Mesendoderm (in vitro differentiated cells): Measurements from ENCODE around the gene TRA2B.

Experiments used
- DNase-seq: peaks from one replicate; pipeline ENCODE4 v3.0.0; 2013
- H2AK5ac ChIP-seq: 2 replicates; pipeline ENCODE4 v1.6.1; 2013; ENCODE audit warnings: low read length, inconsistent platforms
- H2BK120ac ChIP-seq: 2 replicates; pipeline ENCODE4 v1.6.1; 2013; ENCODE audit warnings: low read depth, mild to moderate bottlenecking, low read length, moderate library complexity, mixed read lengths
- H2BK15ac ChIP-seq: replicated peaks from 2 replicates; pipeline ENCODE4 v1.6.1; 2013; ENCODE audit warnings: low read depth, mild to moderate bottlenecking, moderate library complexity
- H2BK5ac ChIP-seq: 2 replicates; pipeline ENCODE4 v1.6.1; 2013; ENCODE audit warnings: low read length, inconsistent platforms
- H3K18ac ChIP-seq: 2 replicates; pipeline ENCODE4 v1.6.1; 2013; ENCODE audit warnings: mild to moderate bottlenecking, low read length, mixed read lengths
- H3K23ac ChIP-seq: one replicate; pipeline ENCODE4 v1.6.1; 2013; ENCODE audit warnings: low read length
- H3K27ac ChIP-seq: 2 replicates; pipeline ENCODE4 v1.5.1; 2013; ENCODE audit warnings: low read depth, mild to moderate bottlenecking, inconsistent platforms, low read length, moderate library complexity
- H3K27me3 ChIP-seq: 2 replicates; pipeline ENCODE4 v1.6.1; 2013; ENCODE audit warnings: low read length, control low read depth, mild to moderate bottlenecking, inconsistent platforms; ENCODE audit not compliant: insufficient read depth, poor library complexity
- H3K36me3 ChIP-seq: 2 replicates; pipeline ENCODE4 v1.6.1; 2013; ENCODE audit warnings: low read length, inconsistent platforms; ENCODE audit not compliant: control insufficient read depth, insufficient read depth
- H3K4ac ChIP-seq: one replicate; pipeline ENCODE4 v1.6.1; 2013; ENCODE audit warnings: low read depth, mild to moderate bottlenecking, low read length, moderate library complexity
- H3K4me1 ChIP-seq: 2 replicates; pipeline ENCODE4 v1.6.1; 2013; ENCODE audit warnings: low read depth, low read length, inconsistent platforms; ENCODE audit not compliant: control insufficient read depth
- H3K4me2 ChIP-seq: 2 replicates; pipeline ENCODE4 v1.6.1; 2013; ENCODE audit warnings: low read length
- H3K4me3 ChIP-seq: 2 replicates; pipeline ENCODE4 v1.5.1; 2013; ENCODE audit warnings: mild to moderate bottlenecking, low read length
- H3K56ac ChIP-seq: one replicate; pipeline ENCODE4 v1.6.1; 2013; ENCODE audit warnings: low read length
- H3K79me1 ChIP-seq: 2 replicates; pipeline ENCODE4 v1.6.1; 2013; ENCODE audit warnings: low read length, inconsistent platforms
- H3K79me2 ChIP-seq: 2 replicates; pipeline ENCODE4 v1.6.1; 2013; ENCODE audit warnings: mild to moderate bottlenecking, low read length; ENCODE audit not compliant: control insufficient read depth, insufficient read depth
- H3K9ac ChIP-seq: 2 replicates; pipeline ENCODE4 v1.6.1; 2013; ENCODE audit warnings: low read length, inconsistent platforms
- H4K5ac ChIP-seq: one replicate; pipeline ENCODE4 v1.6.1; 2013; ENCODE audit warnings: low read length
- H4K8ac ChIP-seq: one replicate; pipeline ENCODE4 v1.6.1; 2013; ENCODE audit warnings: low read depth, mild to moderate bottlenecking, control low read depth, low read length, moderate library complexity
- WGBS: extraction: QIAGEN DNeasy Blood & Tissue Kit; methylation state at CpG from one replicate; pipeline ENCODE4 v1.1.7; 2013; ENCODE audit warnings: low lambda C conversion rate, missing lambda C conversion rate; ENCODE audit not compliant: insufficient coverage; ENCODE audit errors: extremely low coverage; 5-methylcytosine and 5-hydroxymethylcytosine counted together

TRA2B gene

DNA sequence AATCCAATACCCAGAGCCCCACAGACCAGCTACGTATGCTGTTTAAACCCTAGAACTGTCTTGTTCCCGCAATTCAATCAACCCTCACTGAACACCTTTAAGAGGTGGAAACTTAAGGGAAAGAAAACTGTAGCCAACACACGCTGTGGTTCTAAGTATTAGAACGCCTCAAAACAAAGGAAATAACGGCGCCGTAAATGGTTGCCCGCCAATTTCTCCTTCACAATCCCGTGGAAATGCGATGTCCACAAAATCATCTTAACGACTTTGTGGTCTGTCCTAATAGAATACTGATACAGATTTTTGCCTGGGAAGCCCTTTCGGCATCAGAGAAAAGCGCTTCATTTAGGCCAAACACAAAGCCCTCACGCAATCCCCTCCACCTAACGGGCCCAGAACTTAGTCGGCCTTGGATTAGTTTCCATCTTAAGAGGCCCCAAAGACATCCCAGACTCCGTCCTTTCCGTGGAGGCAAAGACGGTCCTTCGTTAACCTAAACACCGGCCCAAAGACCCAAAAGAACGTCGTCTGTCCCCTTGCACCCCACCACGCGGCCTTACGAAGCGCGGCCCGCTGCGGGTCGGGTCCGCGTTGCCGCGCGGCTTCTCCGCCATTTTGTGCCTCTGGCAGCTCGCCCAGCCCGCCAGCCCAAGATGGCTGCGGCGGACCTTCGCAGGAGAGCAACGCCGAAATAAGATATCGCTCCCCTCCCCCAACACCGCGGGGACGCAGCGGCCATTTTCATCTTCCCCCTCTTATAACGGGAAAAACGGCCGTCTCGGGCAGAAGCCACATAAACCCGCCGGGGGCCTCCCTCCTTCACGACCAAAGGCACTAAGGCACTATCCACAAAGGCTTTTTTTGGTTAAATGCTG is 763 bp downstream of the TRA2B start:
- Histone ChIP-seq H3K27ac (peak overlapping the region; percentile 92), H2BK5ac (peak overlapping the region; percentile 100), H3K4me3 (peak overlapping the region; percentile 100), H3K4me2 (peak overlapping the region; percentile 19), H3K4me1 (peaks cover 2% of the 10 kb centered on the region), H3K27me3 (no peaks in the 10 kb centered on the region), H3K9ac (peak overlapping the region; percentile 100), H2AK5ac (peak overlapping the region; percentile 99), H3K56ac (peak overlapping the region; percentile 100), H2BK120ac (peak overlapping the region; percentile 88), H4K5ac (peak overlapping the region; percentile 96), H2BK15ac (no peak overlapping the region), H4K8ac (peak overlapping the region; percentile 28), H3K79me2 (peaks cover 55% of the 10 kb centered on the region), H3K79me1 (no peaks in the 10 kb centered on the region), H3K36me3 (no peaks in the 10 kb centered on the region), H3K18ac (peak overlapping the region; percentile 96), H3K23ac (peak overlapping the region; percentile 99), H3K4ac (peak overlapping the region; percentile 93)
- peak; percentile 92 for DNase-seq
- WGBS = no CpG with 5 or more reads among the region's 56 CpGs

DNA sequence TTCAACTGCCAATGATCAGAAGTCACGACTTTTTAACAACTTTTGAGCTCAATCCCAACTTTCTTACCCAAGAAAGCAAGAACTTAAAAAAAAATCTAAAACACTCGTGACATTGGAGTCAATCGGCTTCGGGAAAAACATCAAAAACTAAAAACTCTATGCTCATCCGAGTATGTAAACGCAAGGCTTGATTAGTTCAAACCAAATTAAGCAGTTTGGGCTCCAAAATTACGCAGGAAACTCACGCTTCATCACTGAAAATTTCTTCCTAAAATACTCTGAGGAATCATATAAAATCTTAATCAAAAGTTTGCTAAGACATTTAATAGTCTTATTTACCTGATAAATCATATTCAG is 1.6 kb downstream of the TRA2B start:
- no peak overlapping the region for H3K27ac ChIP-seq
- peaks cover 60% of the 10 kb centered on the region for H3K79me2 ChIP-seq
- H4K8ac ChIP-seq = no peak overlapping the region
- no peak overlapping the region for H2AK5ac ChIP-seq
- no peaks in the 10 kb centered on the region for H3K36me3 ChIP-seq
- no peak overlapping the region for H3K23ac ChIP-seq
- no peak overlapping the region for H2BK120ac ChIP-seq
- no CpG with 5 or more reads among the region's 8 CpGs for WGBS
- peak overlapping the region; percentile 100 for H3K9ac ChIP-seq
- H3K4ac ChIP-seq = no peak overlapping the region
- no peak overlapping the region for H2BK5ac ChIP-seq
- no peak overlapping the region for H4K5ac ChIP-seq
- peak overlapping the region; percentile 84 for H3K4me2 ChIP-seq
- no peaks in the 10 kb centered on the region for H3K79me1 ChIP-seq
- H3K56ac ChIP-seq = peak overlapping the region; percentile 34
- no peak overlapping the region for H2BK15ac ChIP-seq
- H3K4me1 ChIP-seq = peaks cover 2% of the 10 kb centered on the region
- H3K4me3 ChIP-seq = peak overlapping the region; percentile 100
- no peaks in the 10 kb centered on the region for H3K27me3 ChIP-seq
- no peak overlapping the region for H3K18ac ChIP-seq
- DNase-seq = no peak

DNA sequence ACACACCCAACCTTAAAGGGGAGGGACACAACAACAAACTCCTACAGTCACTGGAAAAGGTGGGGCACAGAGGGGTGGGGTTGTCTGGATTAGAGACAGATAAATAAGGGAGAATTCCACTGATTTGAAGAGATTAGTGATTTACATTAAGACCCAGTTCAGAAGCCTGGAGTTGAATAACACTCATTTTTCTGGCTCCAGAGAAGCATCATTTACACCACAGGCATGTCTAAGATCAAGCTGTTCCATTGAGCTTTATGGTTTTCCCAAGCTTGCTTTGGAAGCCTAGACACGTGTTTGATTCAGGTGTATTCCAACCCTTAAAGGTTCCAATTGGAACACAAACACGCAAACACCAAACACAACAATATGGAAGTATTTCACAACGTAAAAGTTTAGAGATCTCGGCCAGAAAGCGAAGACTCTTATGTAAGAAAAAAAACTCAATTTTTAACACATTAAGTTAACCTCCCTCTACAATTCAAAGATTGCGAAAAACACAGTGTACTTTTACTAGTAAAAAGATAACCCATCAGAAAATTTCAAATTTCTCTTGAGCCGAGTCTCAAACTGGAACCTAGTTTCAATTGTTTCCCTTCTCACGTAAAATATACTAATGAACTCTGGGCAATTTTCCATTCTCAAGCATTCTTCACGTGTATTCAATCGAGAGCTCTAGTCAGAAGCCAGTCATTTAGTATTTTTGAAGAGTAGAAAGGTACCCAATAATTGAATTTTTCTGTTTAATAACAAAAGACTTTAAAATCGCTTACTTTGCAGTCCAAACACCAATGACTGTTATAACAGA is 2.1 kb downstream of the TRA2B start:
- no peak overlapping the region for H2AK5ac ChIP-seq
- peak overlapping the region; percentile 100 for H3K9ac ChIP-seq
- no peak overlapping the region for H3K4ac ChIP-seq
- H3K79me1 ChIP-seq = no peaks in the 10 kb centered on the region
- H3K18ac ChIP-seq = no peak overlapping the region
- no peak overlapping the region for H2BK120ac ChIP-seq
- no peak overlapping the region for H4K5ac ChIP-seq
- peak overlapping the region; percentile 69 for H3K56ac ChIP-seq
- peak; percentile 45 for DNase-seq
- H3K36me3 ChIP-seq = no peaks in the 10 kb centered on the region
- H4K8ac ChIP-seq = no peak overlapping the region
- peak overlapping the region; percentile 100 for H3K4me3 ChIP-seq
- peaks cover 66% of the 10 kb centered on the region for H3K79me2 ChIP-seq
- H3K27ac ChIP-seq = no peak overlapping the region
- no peak overlapping the region for H2BK5ac ChIP-seq
- H3K4me1 ChIP-seq = peaks cover 6% of the 10 kb centered on the region
- no CpG with 5 or more reads among the region's 11 CpGs for WGBS
- no peak overlapping the region for H2BK15ac ChIP-seq
- H3K4me2 ChIP-seq = peak overlapping the region; percentile 84
- no peaks in the 10 kb centered on the region for H3K27me3 ChIP-seq
- peak overlapping the region; percentile 90 for H3K23ac ChIP-seq

DNA sequence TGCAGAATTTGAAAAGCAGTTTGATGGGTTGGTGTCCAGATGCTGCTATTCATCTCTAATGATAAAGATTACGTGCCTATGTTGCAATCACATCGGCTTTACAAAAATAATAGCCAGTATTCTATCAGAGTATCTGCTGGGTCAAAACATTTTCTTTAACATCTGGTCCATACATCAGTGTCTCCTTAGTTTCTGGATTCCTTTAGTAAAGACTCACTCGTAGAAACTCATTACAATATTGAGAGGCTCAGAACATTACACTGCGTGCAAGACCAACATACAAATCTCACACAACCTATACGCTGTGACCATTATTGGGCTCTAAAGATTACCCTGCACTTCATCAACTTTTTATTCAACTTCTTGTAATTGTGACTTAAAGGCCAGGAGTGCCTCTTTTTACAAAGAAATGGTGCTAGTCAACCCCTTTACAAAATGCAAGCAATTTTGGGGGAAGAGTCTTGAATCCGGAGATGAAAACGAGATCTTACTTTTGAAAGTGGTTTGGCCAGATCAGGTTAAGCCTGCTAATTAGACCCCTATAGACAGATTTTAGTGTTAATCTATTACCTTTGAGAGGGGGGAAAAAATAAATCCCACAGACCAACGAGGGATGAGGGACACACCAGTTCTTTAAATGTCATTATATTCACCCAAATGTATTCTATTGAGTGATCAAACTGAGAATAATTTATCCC is 2.9 kb downstream of the TRA2B start:
- Histone ChIP-seq H3K36me3 (no peaks in the 10 kb centered on the region), H3K79me2 (peaks cover 73% of the 10 kb centered on the region), H2AK5ac (no peak overlapping the region), H2BK5ac (no peak overlapping the region), H3K56ac (peak overlapping the region; percentile 69), H2BK15ac (no peak overlapping the region), H3K4me1 (peaks cover 7% of the 10 kb centered on the region), H3K4ac (no peak overlapping the region), H2BK120ac (no peak overlapping the region), H3K18ac (no peak overlapping the region), H3K9ac (peak overlapping the region; percentile 100), H3K4me3 (peak overlapping the region; percentile 100), H3K27ac (no peak overlapping the region), H3K79me1 (no peaks in the 10 kb centered on the region), H4K8ac (no peak overlapping the region), H3K4me2 (peak overlapping the region; percentile 84), H3K27me3 (no peaks in the 10 kb centered on the region), H3K23ac (no peak overlapping the region), H4K5ac (no peak overlapping the region)
- WGBS = no CpG with 5 or more reads among the region's 8 CpGs
- DNase-seq = no peak

DNA sequence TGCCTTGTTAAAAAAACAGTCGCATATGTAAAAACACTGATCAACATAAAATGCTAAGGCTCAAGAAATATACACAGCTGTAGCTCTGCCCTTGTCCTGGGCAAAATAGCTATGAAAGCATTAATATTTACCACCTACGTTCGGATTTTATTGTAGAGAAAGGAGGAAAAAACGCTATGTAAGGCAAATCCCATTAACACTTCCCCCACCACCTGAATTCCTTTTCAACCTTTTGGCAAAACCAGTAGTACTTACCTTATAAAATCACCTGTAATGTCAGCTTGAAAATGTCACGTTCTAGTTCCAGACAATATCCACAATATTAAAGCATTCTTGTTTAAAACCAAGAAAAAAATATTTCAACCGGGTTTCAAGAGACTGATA is 3.6 kb downstream of the TRA2B start:
- Histone ChIP-seq H4K8ac (no peak overlapping the region), H3K56ac (peak overlapping the region; percentile 50), H4K5ac (no peak overlapping the region), H2BK5ac (no peak overlapping the region), H2AK5ac (no peak overlapping the region), H3K23ac (no peak overlapping the region), H3K27me3 (no peaks in the 10 kb centered on the region), H3K4me3 (peak overlapping the region; percentile 13), H3K18ac (no peak overlapping the region), H3K79me2 (peaks cover 80% of the 10 kb centered on the region), H3K27ac (no peak overlapping the region), H3K4ac (no peak overlapping the region), H3K79me1 (no peaks in the 10 kb centered on the region), H2BK15ac (no peak overlapping the region), H3K4me2 (peak overlapping the region; percentile 88), H3K4me1 (peaks cover 10% of the 10 kb centered on the region), H3K36me3 (no peaks in the 10 kb centered on the region), H2BK120ac (no peak overlapping the region), H3K9ac (peak overlapping the region; percentile 100)
- no CpG with 5 or more reads among the region's 6 CpGs for WGBS
- peak; percentile 40 for DNase-seq
